K562 (cell line): ENCODE measurements around the gene SVIL. TPM values are rescaled to one million over a fixed set of nuclear protein-coding genes. Genes with fewer than 3 reads are reported as not detected.

ENCODE experiments used
- ATAC-seq: fragments of 200-7000 bp; cut with Tn5 transposase; 3 replicates; pipeline ENCODE4 v1.9.1; 2020; ENCODE audit warnings: moderate library complexity
- BruUV-seq: library from RNA; stranded (reverse); fragments of 400-500 nt; replicated peaks from 2 replicates; lab custom pipeline; 2021; lab: Mats Ljungman, UMichigan
- CTCF ChIA-PET: fragments of 300-600 bp; formaldehyde crosslinking; extraction: SDS; loops from one replicate; lab custom pipeline; 2021; ENCODE audit warnings: low intra/inter-chr PET ratio; lab: Yijun Ruan, JAX
- POLR2A ChIA-PET: fragments of 300-600, 350-650 bp; sonication (Branson Sonifier 250); formaldehyde crosslinking; extraction: SDS; loops from one replicate; lab custom pipeline; 2021; ENCODE audit warnings: antibody characterized with exemption, inconsistent platforms; lab: Yijun Ruan, JAX
- DNase-seq, 4 experiments: peaks; one replicate each; pipeline versions ENCODE4 v3.0.0 to v3.0.0-alpha.2; 2011 to 2018; ENCODE audit warnings: low spot score in 3 of 4, mixed read lengths in 3 of 4; ENCODE audit errors: extremely low read depth in 1 of 4
- FAIRE-seq: peaks from 2 replicates; lab custom pipeline; 2011; peaks lifted over from hg19 to GRCh38; lab: Jason Lieb, UNC
- H2AFZ ChIP-seq: 2 replicates; pipeline ENCODE4 v1.6.0; 2011; ENCODE audit warnings: low read depth, low read length, control low read depth, inconsistent platforms
- H3K27ac ChIP-seq: fragments of 200-600 bp; 3 replicates; pipeline ENCODE4 v1.8.0; 2011; ENCODE audit warnings: low read depth, mild to moderate bottlenecking, control low read depth, inconsistent platforms, low read length, moderate library complexity, mixed read lengths; ENCODE audit errors: extremely low read depth
- H3K27me3 ChIP-seq, 2 experiments: fragments of 300-600 bp in 1 of 2; 2 replicates in 1 of 2; 3 replicates in 1 of 2; pipeline versions ENCODE4 v1.6.0 to v1.8.0; 2011; ENCODE audit warnings: inconsistent platforms in 2 of 2, low read length in 2 of 2, mild to moderate bottlenecking in 1 of 2, mixed read lengths in 1 of 2, moderate library complexity in 1 of 2; ENCODE audit not compliant: control insufficient read depth in 2 of 2, insufficient read depth in 2 of 2
- H3K36me3 ChIP-seq: fragments of 300-600 bp; 3 replicates; pipeline ENCODE4 v1.8.0; 2011; ENCODE audit warnings: mild to moderate bottlenecking, low read length, inconsistent platforms; ENCODE audit not compliant: control insufficient read depth, insufficient read depth
- H3K4me1 ChIP-seq, 2 experiments: fragments of 200-600 bp in 1 of 2; replicated peaks in 1 of 2; 2 replicates in 1 of 2; 3 replicates in 1 of 2; pipeline versions ENCODE4 v1.5.1 to v1.8.0; 2011; ENCODE audit warnings: inconsistent platforms in 2 of 2, low read length in 2 of 2, mild to moderate bottlenecking in 1 of 2, mixed read lengths in 1 of 2, moderate library complexity in 1 of 2; ENCODE audit not compliant: control insufficient read depth in 2 of 2, insufficient read depth in 2 of 2
- H3K4me2 ChIP-seq: 2 replicates; pipeline ENCODE4 v1.6.1; 2011; ENCODE audit warnings: low read length, control low read depth, inconsistent platforms, mixed read lengths; ENCODE audit not compliant: insufficient read depth
- H3K4me3 ChIP-seq: fragments of 200-600 bp; sonication (generic), shearing (Covaris generic); 2 replicates; pipeline ENCODE4 v1.5.1; 2016; ENCODE audit warnings: control low read depth, inconsistent platforms
- H3K79me2 ChIP-seq: fragments of 200-600 bp; 3 replicates; pipeline ENCODE4 v1.8.0; 2011; ENCODE audit warnings: low read length, inconsistent platforms; ENCODE audit not compliant: control insufficient read depth, insufficient read depth
- H3K9ac ChIP-seq, 2 experiments: 2 replicates each; pipeline versions ENCODE4 v1.6.0 to v1.6.1; 2011; ENCODE audit warnings: low read depth in 2 of 2, low read length in 2 of 2, control low read depth in 1 of 2, inconsistent platforms in 1 of 2, mild to moderate bottlenecking in 1 of 2, mixed read lengths in 1 of 2; ENCODE audit not compliant: insufficient read depth in 1 of 2
- H3K9me1 ChIP-seq: one replicate; pipeline ENCODE4 v1.6.0; 2011; ENCODE audit warnings: inconsistent platforms, mild to moderate bottlenecking, low read length, moderate library complexity; ENCODE audit not compliant: control insufficient read depth, insufficient read depth
- H3K9me3 ChIP-seq: replicated peaks from 2 replicates; pipeline ENCODE4 v1.5.1; 2011; ENCODE audit warnings: low read depth, low read length, inconsistent platforms; ENCODE audit not compliant: control insufficient read depth, insufficient read depth
- H4K20me1 ChIP-seq: replicated peaks from 2 replicates; pipeline ENCODE4 v1.6.1; 2011; ENCODE audit warnings: low read length, inconsistent platforms, mixed read lengths; ENCODE audit not compliant: control insufficient read depth, insufficient read depth
- ARID2 ChIP-seq: fragments of 450-650 bp; IDR thresholded peaks from 2 replicates; pipeline ENCODE4 v1.6.1; 2017; ENCODE audit warnings: antibody characterized with exemption, mild to moderate bottlenecking
- ATF3 ChIP-seq, 2 experiments: fragments of 450-650 bp in 1 of 2; sonication (generic) in 1 of 2; formaldehyde crosslinking in 1 of 2; IDR thresholded peaks in 1 of 2; conservative IDR thresholded peaks in 1 of 2; 2 replicates each; pipeline versions ENCODE4 v1.6.1 to v1.8.1; 2016 to 2023; ENCODE audit warnings: mild to moderate bottlenecking in 2 of 2, moderate library complexity in 2 of 2, inconsistent platforms in 1 of 2, missing genetic modification reagents in 1 of 2
- CBFA2T2 ChIP-seq: fragments of 450-650 bp; conservative IDR thresholded peaks from 2 replicates; pipeline ENCODE4 v1.6.1; 2017; ENCODE audit warnings: mild to moderate bottlenecking
- GTF2A2 ChIP-seq: IDR thresholded peaks from 2 replicates; pipeline ENCODE4 v1.6.1; 2016; ENCODE audit warnings: mild to moderate bottlenecking, missing genetic modification characterization, missing compliant biosample characterization
- IRF2 ChIP-seq: sonication (generic); formaldehyde crosslinking; IDR thresholded peaks from 2 replicates; pipeline ENCODE4 v1.8.1; 2022; ENCODE audit warnings: mild to moderate bottlenecking, missing genetic modification reagents
- KAT8 ChIP-seq: fragments of 450-650 bp; IDR thresholded peaks from 2 replicates; pipeline ENCODE4 v1.6.1; 2016; ENCODE audit warnings: low read depth, mild to moderate bottlenecking
- NBN ChIP-seq: fragments of 450-650 bp; IDR thresholded peaks from 2 replicates; pipeline ENCODE4 v1.6.1; 2016; ENCODE audit warnings: low read depth, mild to moderate bottlenecking
- PHF21A ChIP-seq: fragments of 450-650 bp; IDR thresholded peaks from 2 replicates; pipeline ENCODE4 v1.6.1; 2017; ENCODE audit warnings: low read depth, borderline replicate concordance
- RFX1 ChIP-seq: fragments of 450-650 bp; IDR thresholded peaks from 2 replicates; pipeline ENCODE4 v1.6.1; 2016; ENCODE audit warnings: mild to moderate bottlenecking, moderate library complexity
- SIX5 ChIP-seq, 2 experiments: IDR thresholded peaks; 2 replicates each; pipeline ENCODE4 v1.6.1; 2011; ENCODE audit warnings: low read length in 2 of 2, borderline replicate concordance in 1 of 2, low read depth in 1 of 2, mild to moderate bottlenecking in 1 of 2, moderate library complexity in 1 of 2; ENCODE audit not compliant: insufficient read depth in 1 of 2
- TFAP4 ChIP-seq: sonication (generic); formaldehyde crosslinking; IDR thresholded peaks from 2 replicates; pipeline ENCODE4 v1.8.0; 2022; ENCODE audit warnings: missing genetic modification reagents, mild to moderate bottlenecking, moderate library complexity, borderline replicate concordance
- ZNF224 ChIP-seq: sonication (generic); formaldehyde crosslinking; IDR thresholded peaks from 2 replicates; pipeline ENCODE4 v1.8.0; 2022; ENCODE audit warnings: mild to moderate bottlenecking, missing genetic modification reagents
- ZNF707 ChIP-seq: fragments of 250-450 bp; sonication (Bioruptor Pico); conservative IDR thresholded peaks from 2 replicates; pipeline ENCODE4 v1.8.0; 2022; ENCODE audit warnings: inconsistent platforms, mild to moderate bottlenecking, moderate library complexity
- WGBS: fragments of 100-300 bp; shearing (Covaris generic); methylation state at CpG from one replicate; pipeline ENCODE4 v1.1.6; 2016; ENCODE audit warnings: low coverage, mixed read lengths; ENCODE audit not compliant: insufficient coverage; ENCODE audit errors: missing lambda C conversion rate; 5-methylcytosine and 5-hydroxymethylcytosine counted together
- in situ Hi-C: fragments of 300-500 bp; cut with MboI; formaldehyde crosslinking; loops from 4 replicates; pipeline ENCODE4 v1.15.0; 2018; ENCODE audit warnings: inconsistent platforms, mixed read lengths
- intact Hi-C: fragments of 100-400 bp; cut with micrococcal nuclease; formaldehyde crosslinking; loops from 2 replicates; pipeline ENCODE4 v1.14.2; 2022
- polyA plus RNA-seq, 8 experiments: library from polyadenylated mRNA; depleted of rRNA in 4 of 8; stranded (reverse) in 5 of 8; unstranded in 3 of 8; fragments of >200 nt; fragmentation: Nextera tagmentation in 2 of 8; fragmentation: Illumina TruSeq in 1 of 8; extraction: Ambion mirVana in 2 of 8; extraction: Trizol in 1 of 8; gene quantifications; 2 replicates each; pipeline versions ENCODE4 v1.2.1 to v1.2.3, GENCODE V29; 2011 to 2014; ENCODE audit warnings: inconsistent platforms in 1 of 8, missing spikeins in 1 of 8
- total RNA-seq, 7 experiments: library from RNA; depleted of rRNA in 6 of 7; stranded (reverse); fragments of >200 nt in 6 of 7; fragmentation: Illumina TruSeq in 2 of 7; extraction: Trizol in 2 of 7; gene quantifications; 2 replicates each; pipeline versions ENCODE4 v1.2.1 to v1.2.3, GENCODE V29; 2011 to 2021; ENCODE audit warnings: low replicate concordance in 1 of 7

The SVIL gene
- total and polyA plus RNA-seq, 9 of the 15 experiments (the other 6 are each of a cell fraction or from before 2014, with no cell fraction given): under 0.01 to 0.18 (median 0.05) TPM; not detected in 3

- Histone ChIP-seq H3K9me1 (no peaks in the 10 kb centered on the region), H3K4me2 (no peak overlapping the region), H3K27ac (no peak overlapping the region), H3K4me1 (no peaks in the 10 kb centered on the region), H3K4me3 (no peak overlapping the region), H3K27me3 (peaks cover 23 to 40% of the 10 kb centered on the region in 2 experiments), H3K79me2 (no peaks in the 10 kb centered on the region), H4K20me1 (no peaks in the 10 kb centered on the region), H2AFZ (no peak overlapping the region), H3K9ac (no peak overlapping the region), H3K36me3 (no peaks in the 10 kb centered on the region), H3K9me3 (no peaks in the 10 kb centered on the region)
- ChIA-PET POLR2A (no interaction called here), CTCF (no interaction called here)
- BruUV-seq: no TSS peak
- intact Hi-C loops: no loop called here
- ATAC-seq (no peak), DNase-seq (no peak), FAIRE-seq (no peak)
- in situ Hi-C loops: no loop called here
- WGBS: 0% methylated on average over 3 of the region's 3 CpGs
- TF ChIP-seq ZNF707 (CRISPR knock-in tag) (no peak), CBFA2T2 (no peak), KAT8 (no peak), GTF2A2 (no peak), RFX1 (no peak), ARID2 (no peak), ATF3 (IDR thresholded peaks at IDR 0.05) (no peak), ATF3 (CRISPR knock-in tag; conservative IDR thresholded peaks at IDR 0.05) (no peak), ZNF224 (CRISPR knock-in tag) (no peak), TFAP4 (CRISPR knock-in tag) (no peak), IRF2 (CRISPR knock-in tag) (no peak), PHF21A (no peak), SIX5 (IDR thresholded peaks at IDR 0.05; ENCODE audit: borderline replicate concordance in 1 of 2, insufficient read depth in 1 of 2, low read depth in 1 of 2, low read length in 2 of 2) (no peak), NBN (no peak)
Observed at GRCh38 chr10:29519659-29520058, 115.1 kb downstream of the SVIL start.
